Measurements from ENCODE around the gene MAP3K19. TPM values are rescaled to one million over a fixed set of nuclear protein-coding genes. Genes with fewer than 3 reads are reported as not detected.

MAP3K19 gene
- total and polyA plus RNA-seq, 10 of the 15 experiments (the other 5 are each of a cell fraction or from before 2014, with no cell fraction given) = 0.05 TPM; not detected in 9

- no TSS peak for BruUV-seq (replicated peaks)
- H3K4me2 ChIP-seq (ENCODE audit: control insufficient read depth, insufficient read depth) = no peak overlapping the region
- H3K27ac ChIP-seq (ENCODE audit: control insufficient read depth, insufficient read depth) = no peak overlapping the region
- H2AFZ ChIP-seq (ENCODE audit: control insufficient read depth, low read depth, low read length) = no peak overlapping the region
- TF ChIP-seq NFXL1 (IDR thresholded peaks at IDR 0.05; ENCODE audit: borderline replicate concordance) (no peak), HSF1 (IDR thresholded peaks at IDR 0.05; ENCODE audit: low read depth, low read length) (no peak), SPI1 (IDR thresholded peaks at IDR 0.05; ENCODE audit: borderline replicate concordance, insufficient read depth, low read depth, low read length) (no peak), ELK1 (IDR thresholded peaks at IDR 0.05; ENCODE audit: low read depth, low read length) (no peak), CREM (IDR thresholded peaks at IDR 0.05; ENCODE audit: low read depth) (no peak), SMARCA5 (IDR thresholded peaks at IDR 0.05) (no peak), SMC3 (IDR thresholded peaks at IDR 0.05; ENCODE audit: borderline replicate concordance, low read length) (no peak), ASH2L (IDR thresholded peaks at IDR 0.05; ENCODE audit: borderline replicate concordance, low read depth) (no peak), CHD1 (IDR thresholded peaks at IDR 0.05; ENCODE audit: low read depth, low read length) (no peak), ZBTB40 (IDR thresholded peaks at IDR 0.05; ENCODE audit: borderline replicate concordance) (no peak), REST (IDR thresholded peaks at IDR 0.05; ENCODE audit: low read depth, low read length) (no peak), KDM1A (IDR thresholded peaks at IDR 0.05; ENCODE audit: borderline replicate concordance) (no peak)
- FAIRE-seq = no peak
- no peak for ATAC-seq
- H3K79me2 ChIP-seq (ENCODE audit: control insufficient read depth, insufficient read depth, low read length) = no peaks in the 10 kb centered on the region
- intact Hi-C loops (cut with micrococcal nuclease; ENCODE audit: unreplicated experiment) = no loop called here
- no peaks in the 10 kb centered on the region; the same call in 2 of the 3 replicates for H3K9me3 ChIP-seq (replicated peaks; ENCODE audit: control insufficient read depth, insufficient read depth, low read length)
- H3K27me3 ChIP-seq (replicated peaks in 1 of 2; ENCODE audit: control insufficient read depth in 2 of 2, insufficient read depth in 2 of 2, low read length in 1 of 2) = no peaks in the 10 kb centered on the region
- ChIA-PET POLR2A (no interaction called here), SMC1A (ENCODE audit: uncharacterized antibody, unreplicated experiment) (interaction anchor here (1.6 kb wide), 1 partner anchor 16 kb away, joined by 4 read pairs; no protein-coding TSS in a partner anchor), CTCF (interaction anchor here (1.1 to 1.8 kb wide), 2 partner anchors 17 to 20 kb away, joined by 4 to 7 read pairs; no protein-coding TSS in a partner anchor), RAD21 (ENCODE audit: unreplicated experiment) (no interaction called here)
- H4K20me1 ChIP-seq (ENCODE audit: control insufficient read depth, insufficient read depth) = no peaks in the 10 kb centered on the region
- no peak for DNase-seq (ENCODE audit: low read depth, low spot score)
- H3K4me1 ChIP-seq (ENCODE audit: control insufficient read depth, insufficient read depth, low read length) = no peaks in the 10 kb centered on the region
- 88% methylated on average over 1 of the region's 1 CpG for WGBS (ENCODE audit: insufficient coverage, insufficient replicate concordance, low lambda C conversion rate, missing lambda C conversion rate)
- H3K9ac ChIP-seq (ENCODE audit: control insufficient read depth, insufficient read depth, low read length) = no peak overlapping the region
- in situ Hi-C loops (cut with MboI) = no loop called here
- no peak overlapping the region for H3K4me3 ChIP-seq
- no peaks in the 10 kb centered on the region for H3K36me3 ChIP-seq (ENCODE audit: control insufficient read depth in 2 of 2, insufficient read depth in 2 of 2, low read length in 1 of 2)
Observed at GRCh38 chr2:135021618-135022017, 25.6 kb downstream of the MAP3K19 start.

Measured in GM12878 (cell line).